HEK293 (cell line): ENCODE data around the gene DDO.

Source experiments
- HOXA7 ChIP-seq: sonication (generic); formaldehyde crosslinking; IDR thresholded peaks from 2 replicates; pipeline ENCODE4 v1.8.1; 2022; ENCODE audit warnings: missing genetic modification reagents, borderline replicate concordance
- TRIM28 ChIP-seq: IDR thresholded peaks from 2 replicates; pipeline ENCODE4 v1.6.1; 2011; ENCODE audit warnings: low read length, control low read depth, borderline replicate concordance
- ZNF2 ChIP-seq: fragments of 450-650 bp; formaldehyde crosslinking; IDR thresholded peaks from 2 replicates; pipeline ENCODE4 v1.5.1; 2016; ENCODE audit warnings: missing biosample characterization, missing genetic modification characterization
- ZNF274 ChIP-seq, 2 experiments: fragments of 200-500 bp in 1 of 2; fragments of 450-650 bp in 1 of 2; sonication (Bioruptor generic) in 1 of 2; formaldehyde crosslinking in 1 of 2; IDR thresholded peaks; 2 replicates each; pipeline versions ENCODE4 v1.5.1 to v1.6.1; 2014 to 2016; ENCODE audit warnings: borderline replicate concordance in 1 of 2, inconsistent platforms in 1 of 2, low read length in 1 of 2, missing biosample characterization in 1 of 2, missing genetic modification characterization in 1 of 2
- ZNF354C ChIP-seq: fragments of 450-650 bp; formaldehyde crosslinking; IDR thresholded peaks from 2 replicates; pipeline ENCODE4 v1.5.1; 2016; ENCODE audit warnings: missing biosample characterization, missing genetic modification characterization, low read depth, borderline replicate concordance
- ZNF629 ChIP-seq: fragments of 450-650 bp; formaldehyde crosslinking; IDR thresholded peaks from 2 replicates; pipeline ENCODE4 v1.5.1; 2017; ENCODE audit warnings: missing biosample characterization, missing genetic modification characterization
- TF ChIP-seq, protein P1 (sequence below): fragments of 450-650 bp; formaldehyde crosslinking; IDR thresholded peaks from 2 replicates; pipeline ENCODE4; 2016; ENCODE audit warnings: missing biosample characterization, missing genetic modification characterization
- TF ChIP-seq, protein P2 (sequence below): fragments of 450-650 bp; formaldehyde crosslinking; IDR thresholded peaks from 2 replicates; pipeline ENCODE4 v1.5.1; 2016; ENCODE audit warnings: missing biosample characterization, missing genetic modification characterization

DNA sequence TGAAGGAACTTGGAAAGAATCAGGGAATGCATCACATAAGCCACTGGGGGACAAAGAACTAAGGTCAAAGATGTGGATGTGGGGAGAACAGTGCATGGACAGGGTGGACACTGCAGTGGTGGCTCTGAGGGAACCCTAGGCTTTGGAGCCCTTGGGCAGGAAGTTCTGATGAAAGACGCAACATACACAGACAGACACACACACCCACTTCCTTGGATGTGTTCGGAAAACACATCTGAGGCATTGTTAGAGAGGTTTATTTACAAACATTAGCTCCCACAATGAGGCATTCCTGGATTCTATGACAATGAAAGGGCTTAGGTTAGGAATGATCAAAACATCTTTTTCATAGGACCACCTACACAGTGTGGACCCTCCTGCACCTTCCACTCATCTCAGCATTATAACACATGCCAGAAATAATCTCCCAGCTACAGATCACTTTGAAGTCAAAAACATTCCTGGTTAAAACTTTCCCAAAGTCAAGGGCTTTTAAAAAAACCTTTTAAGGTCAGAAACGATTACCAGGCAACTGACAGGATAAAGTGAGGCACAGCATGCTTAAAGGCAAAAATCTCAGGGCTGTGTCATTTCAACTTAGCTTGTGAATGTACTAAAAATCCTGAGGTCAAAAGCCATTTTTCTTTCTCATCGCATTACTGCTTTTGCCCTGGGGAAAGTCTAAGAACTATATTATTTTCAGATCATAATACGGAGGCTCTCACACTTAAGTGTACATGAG, 50.8 kb downstream of the DDO start:
- TF ChIP-seq, protein P1, sequence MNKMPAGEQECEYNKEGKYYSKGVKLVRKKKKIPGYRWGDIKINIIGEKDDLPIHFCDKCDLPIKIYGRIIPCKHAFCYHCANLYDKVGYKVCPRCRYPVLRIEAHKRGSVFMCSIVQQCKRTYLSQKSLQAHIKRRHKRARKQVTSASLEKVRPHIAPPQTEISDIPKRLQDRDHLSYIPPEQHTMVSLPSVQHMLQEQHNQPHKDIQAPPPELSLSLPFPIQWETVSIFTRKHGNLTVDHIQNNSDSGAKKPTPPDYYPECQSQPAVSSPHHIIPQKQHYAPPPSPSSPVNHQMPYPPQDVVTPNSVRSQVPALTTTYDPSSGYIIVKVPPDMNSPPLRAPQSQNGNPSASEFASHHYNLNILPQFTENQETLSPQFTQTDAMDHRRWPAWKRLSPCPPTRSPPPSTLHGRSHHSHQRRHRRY (tag by site-specific recombination): no peak
- TF ChIP-seq ZNF2 (tag by site-specific recombination): no peak
- TF ChIP-seq, protein P2, sequence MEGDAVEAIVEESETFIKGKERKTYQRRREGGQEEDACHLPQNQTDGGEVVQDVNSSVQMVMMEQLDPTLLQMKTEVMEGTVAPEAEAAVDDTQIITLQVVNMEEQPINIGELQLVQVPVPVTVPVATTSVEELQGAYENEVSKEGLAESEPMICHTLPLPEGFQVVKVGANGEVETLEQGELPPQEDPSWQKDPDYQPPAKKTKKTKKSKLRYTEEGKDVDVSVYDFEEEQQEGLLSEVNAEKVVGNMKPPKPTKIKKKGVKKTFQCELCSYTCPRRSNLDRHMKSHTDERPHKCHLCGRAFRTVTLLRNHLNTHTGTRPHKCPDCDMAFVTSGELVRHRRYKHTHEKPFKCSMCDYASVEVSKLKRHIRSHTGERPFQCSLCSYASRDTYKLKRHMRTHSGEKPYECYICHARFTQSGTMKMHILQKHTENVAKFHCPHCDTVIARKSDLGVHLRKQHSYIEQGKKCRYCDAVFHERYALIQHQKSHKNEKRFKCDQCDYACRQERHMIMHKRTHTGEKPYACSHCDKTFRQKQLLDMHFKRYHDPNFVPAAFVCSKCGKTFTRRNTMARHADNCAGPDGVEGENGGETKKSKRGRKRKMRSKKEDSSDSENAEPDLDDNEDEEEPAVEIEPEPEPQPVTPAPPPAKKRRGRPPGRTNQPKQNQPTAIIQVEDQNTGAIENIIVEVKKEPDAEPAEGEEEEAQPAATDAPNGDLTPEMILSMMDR (tag by site-specific recombination): no peak
- TF ChIP-seq ZNF354C (tag by site-specific recombination): no peak
- TF ChIP-seq TRIM28: no peak
- no peak for TF ChIP-seq ZNF629 (tag by site-specific recombination)
- no peak for TF ChIP-seq ZNF274 (IDR thresholded peaks at IDR 0.05; ENCODE audit: low read length)
- TF ChIP-seq ZNF274 (tag by site-specific recombination; IDR thresholded peaks at IDR 0.05; ENCODE audit: borderline replicate concordance): no peak
- no peak for TF ChIP-seq HOXA7
